ENCODE measurements around the gene CATSPER3.

DNA sequence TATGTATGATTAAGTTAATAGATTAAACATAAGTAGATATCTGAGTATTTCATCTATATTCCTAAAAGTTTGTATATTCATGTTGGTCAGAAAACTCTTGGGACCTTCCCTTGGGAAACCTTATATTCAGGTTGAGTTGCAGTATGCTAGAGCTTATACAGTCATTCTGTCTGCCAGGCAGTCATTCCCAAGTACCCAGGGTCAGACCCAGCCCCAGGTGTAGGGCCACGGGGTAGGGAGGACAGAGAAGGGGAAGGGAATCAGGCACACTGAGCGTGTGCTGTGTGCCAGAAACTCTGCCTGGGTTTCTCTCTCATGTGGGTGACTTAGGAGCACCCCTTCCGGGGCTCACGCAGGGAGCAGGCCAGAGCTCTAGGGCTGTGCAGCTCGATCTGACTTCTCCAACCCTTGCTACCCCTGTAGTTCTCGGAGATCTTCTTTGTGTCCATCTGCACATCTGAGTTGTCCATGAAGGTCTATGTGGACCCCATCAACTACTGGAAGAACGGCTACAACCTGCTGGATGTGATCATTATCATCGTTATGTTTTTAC is 28.2 kb downstream of the CATSPER3 start:
- TF ChIP-seq BHLHE40 (IDR thresholded peaks at IDR 0.05; ENCODE audit: borderline replicate concordance) (no peak), PKNOX1 (IDR thresholded peaks at IDR 0.05) (no peak)

Measured in HEK293T (cell line).